Skin of body (tissue), 2 donors: ENCODE data around the gene SLC17A5. TPM values are rescaled to one million over a fixed set of nuclear protein-coding genes. Genes with fewer than 3 reads are reported as not detected.
A peak's percentile ranks its signal among the peaks of the same experiment; 100 is the strongest.
"Not testable (repeated sequence)": the region's sequence is repeated elsewhere in the genome, so short reads cannot be mapped to it uniquely, and the experiment has no call there.

Experiments
- DNase-seq: peaks from one replicate; lab custom pipeline; 2025; lab: John Stamatoyannopoulos, UW
- total RNA-seq: library from RNA; depleted of rRNA; stranded (reverse); fragments of >200 nt; gene quantifications from one replicate; pipeline ENCODE4 v1.2.3, GENCODE V29; 2014

SLC17A5 gene
- total RNA-seq, 1 donor from 2014 or later, result 24.3 TPM

DNA sequence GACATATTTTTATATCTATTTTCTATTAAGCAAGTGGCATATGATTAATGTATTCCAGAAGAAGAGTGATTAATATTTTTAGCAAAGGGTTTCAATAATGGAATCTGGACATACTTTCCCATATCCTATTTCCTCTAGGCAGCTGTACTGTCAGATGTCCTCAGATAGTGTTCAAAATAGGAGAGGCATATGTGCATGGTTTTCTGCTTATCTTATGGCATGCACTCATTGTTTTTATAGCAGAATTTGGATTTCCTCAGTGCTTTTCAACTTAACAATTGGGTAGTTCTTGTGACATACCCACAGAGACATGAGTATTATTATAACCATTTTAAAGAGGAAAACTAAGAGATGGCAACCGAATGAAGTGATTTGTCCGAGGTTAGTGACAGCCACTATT is 12.6 kb upstream of the SLC17A5 start:
- no peak for DNase-seq

DNA sequence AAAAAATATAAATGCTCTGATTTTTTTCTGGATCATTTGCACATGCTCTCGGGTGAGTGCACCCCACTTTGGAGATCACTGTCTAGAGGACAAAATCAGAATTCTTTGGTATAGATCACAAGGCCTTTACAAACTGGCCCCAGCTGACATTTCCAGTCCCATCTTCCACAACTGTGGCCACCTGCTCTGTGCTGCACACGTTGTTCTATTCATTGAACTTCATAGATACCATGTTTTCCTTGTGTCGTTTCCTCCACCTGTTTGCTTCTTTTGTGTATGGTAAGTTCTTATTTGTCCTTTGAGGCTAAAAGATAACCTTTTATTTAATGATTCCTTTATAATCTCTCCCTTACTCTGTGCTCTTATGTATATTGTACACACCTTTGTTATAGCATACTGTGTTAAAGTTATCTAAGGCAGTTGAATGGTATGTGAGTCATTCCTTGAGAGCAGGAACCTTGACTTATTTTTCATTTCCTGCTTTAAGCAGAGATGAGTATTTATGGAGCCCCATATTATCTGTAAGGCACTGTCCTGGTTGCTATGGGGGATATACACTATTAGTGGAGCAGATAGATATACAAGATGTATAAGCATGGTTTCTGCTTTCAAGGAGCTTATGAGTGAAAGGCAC is 12.0 kb upstream of the SLC17A5 start:
- DNase-seq, result no peak

DNA sequence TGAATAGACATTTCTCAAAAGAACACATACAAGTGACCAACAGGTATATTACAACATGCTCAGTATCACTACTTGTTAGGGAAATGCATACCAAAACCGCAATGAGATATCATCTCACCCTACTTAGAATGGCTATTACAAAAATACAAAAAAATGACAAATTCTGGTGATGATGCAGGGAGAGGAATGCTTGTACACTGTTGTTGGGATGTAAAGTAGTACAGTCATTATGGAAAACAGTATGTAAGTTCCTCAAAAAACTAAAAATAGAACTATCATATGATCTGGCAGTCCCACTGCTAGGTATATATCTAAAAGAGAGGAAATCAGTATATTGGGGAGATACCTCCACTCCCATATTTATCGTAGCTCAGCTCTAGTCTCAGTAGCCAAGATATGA is 10.9 kb upstream of the SLC17A5 start:
- no peak for DNase-seq

DNA sequence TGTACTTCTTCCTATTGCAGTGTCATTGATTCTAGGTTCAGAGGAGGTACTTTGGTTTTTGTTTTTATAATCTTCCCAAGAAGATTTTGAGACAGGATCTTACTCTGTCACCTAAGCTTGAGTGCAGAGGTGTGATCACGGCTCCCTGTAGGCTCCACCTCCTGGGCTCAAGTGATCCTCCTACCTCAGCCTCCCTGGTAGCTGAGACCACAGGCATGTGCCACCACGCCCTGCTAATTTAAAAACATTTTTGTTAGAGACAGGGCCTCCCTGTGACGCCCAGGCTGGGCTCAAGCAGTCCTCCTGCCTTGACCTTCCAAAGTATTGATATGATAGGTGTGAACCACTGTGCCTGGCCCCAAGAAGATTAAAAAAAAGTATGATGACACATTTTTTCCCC is 3.4 kb upstream of the SLC17A5 start:
- no peak for DNase-seq

DNA sequence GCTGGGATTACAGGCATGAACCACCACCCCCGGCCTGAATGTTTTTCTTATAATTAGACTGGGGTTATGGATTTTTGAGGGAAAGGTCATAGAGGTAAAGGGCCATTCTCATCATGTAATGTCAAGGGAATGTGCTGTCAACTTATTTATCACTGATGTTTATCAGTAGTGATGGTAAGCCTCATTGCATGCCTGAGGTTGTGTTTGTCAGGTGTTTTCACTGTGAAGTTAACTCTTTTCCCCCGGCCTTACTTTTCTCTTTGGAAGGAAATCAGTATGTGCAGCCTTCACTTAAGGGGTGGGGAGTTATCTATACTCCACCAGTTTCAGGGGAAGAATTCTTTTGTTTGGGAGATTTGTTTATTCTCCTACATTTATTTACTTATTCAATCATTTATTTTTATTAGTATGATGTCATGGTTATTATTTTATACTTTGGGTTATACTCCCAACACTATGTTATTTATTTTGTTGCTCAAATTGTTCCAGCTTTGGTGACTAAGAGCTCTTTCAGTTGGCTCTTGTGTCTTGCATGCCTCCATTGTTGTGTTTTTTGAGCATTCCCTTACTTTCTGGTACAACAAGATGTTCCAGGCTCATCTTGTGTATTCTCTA is 2.8 kb upstream of the SLC17A5 start:
- DNase-seq, result no peak

DNA sequence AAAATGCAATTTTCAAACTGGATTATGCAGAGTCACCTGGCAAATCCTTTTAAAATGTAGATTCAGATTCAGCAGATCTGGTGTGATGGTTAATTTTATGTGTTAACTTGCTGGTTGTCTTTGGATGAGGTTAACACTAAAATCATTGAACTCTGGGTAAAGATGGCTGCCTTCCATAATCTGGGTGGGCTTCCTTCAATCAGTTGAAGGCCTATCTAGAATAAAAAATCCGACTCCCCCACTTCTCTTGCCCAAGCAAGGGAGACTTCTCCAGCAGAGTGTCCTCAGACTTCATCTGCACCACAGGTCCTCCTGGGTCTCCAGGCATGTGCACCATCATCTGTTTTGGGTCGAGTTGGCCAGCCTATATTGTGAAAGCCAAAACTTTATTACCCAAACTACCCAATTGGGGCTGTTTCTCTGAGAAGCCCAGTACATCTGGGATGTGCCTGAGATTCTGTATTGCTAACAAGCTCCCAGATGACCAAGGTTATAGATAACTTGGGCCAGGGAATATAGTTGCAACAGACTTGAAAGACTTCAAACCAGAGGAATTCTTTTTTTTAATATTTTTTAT is 1.6 kb upstream of the SLC17A5 start:
- no peak for DNase-seq

DNA sequence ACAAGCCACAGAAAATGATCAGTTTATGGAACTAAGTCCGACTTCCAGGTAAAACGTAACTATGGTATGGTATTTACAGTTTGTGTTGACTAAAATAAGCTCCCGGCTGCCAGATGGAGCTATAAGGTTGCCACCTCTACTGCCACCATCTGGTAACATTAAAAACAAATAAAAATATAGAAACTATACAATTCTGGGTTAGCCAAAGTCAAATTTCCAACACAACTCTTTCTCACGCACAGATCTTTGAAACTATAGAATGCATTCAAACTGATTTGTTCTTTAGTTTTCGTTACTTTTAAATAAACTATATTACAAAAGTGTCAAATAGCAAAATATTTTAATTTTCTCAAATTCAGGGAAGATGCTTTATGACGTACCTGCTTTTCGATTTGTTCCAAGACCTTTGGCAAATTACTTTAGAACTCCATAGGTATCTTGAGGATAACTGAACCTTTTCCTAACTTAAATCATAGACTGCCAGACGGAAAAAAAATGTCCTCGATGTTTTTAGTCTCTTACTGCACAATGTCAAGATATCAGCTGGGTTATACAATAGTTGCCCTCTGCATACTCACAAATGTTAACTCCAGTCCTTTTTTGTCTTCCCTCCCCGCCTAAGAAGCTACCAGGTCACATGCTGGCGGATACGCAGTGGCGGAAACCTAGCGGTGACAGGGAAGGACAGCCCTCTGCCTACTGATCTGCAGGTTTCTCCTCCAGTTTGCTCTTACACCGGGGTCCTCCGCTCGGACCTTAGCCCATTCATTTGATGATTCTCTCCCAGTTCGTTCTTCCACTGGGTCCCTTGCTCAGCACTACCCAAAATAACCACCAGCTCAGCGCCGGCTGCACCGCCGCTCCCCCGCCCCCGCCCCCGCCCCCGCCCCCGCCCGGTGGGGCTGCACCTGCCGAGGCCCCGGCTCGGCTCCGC is 888 bp downstream of the SLC17A5 start:
- peak; percentile 76 for DNase-seq

DNA sequence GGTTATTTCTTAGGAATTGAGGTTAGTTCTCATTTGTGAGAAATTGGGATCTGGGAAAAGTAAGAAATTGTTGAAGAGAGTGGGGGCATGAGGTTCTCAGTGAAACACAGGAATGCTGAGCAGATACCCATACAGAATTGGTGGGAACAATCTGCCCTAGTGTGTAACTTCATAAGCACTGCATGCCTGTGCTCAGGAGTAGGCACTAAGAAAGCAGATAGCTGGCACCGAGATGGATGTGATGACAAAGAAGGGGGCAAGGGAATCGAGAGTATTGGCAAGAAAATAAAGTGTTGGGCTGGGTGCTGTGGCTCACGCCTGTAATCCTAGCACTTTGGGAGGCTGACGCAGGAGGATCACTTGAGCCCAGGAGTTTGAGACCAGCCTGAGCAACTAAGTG is 4.0 kb downstream of the SLC17A5 start:
- no peak for DNase-seq

DNA sequence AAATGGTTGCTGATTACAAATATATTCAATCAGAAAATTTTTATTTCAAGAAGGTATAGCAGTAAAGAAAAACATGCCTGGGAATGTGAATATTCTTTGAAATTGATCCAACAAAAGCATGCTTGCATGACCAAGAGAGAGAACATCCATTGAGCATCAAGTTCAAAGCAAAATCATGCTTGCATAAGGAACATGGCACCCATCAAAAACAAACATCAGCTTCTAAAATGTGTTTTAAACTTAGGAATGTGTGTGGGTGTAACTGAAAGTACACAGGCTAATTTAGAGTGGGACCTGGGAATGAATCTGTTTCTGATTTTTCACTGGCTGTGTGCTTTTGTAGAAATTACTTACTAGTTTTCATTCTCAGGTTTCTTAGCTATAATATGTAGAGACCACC is 5.6 kb downstream of the SLC17A5 start:
- no peak for DNase-seq

DNA sequence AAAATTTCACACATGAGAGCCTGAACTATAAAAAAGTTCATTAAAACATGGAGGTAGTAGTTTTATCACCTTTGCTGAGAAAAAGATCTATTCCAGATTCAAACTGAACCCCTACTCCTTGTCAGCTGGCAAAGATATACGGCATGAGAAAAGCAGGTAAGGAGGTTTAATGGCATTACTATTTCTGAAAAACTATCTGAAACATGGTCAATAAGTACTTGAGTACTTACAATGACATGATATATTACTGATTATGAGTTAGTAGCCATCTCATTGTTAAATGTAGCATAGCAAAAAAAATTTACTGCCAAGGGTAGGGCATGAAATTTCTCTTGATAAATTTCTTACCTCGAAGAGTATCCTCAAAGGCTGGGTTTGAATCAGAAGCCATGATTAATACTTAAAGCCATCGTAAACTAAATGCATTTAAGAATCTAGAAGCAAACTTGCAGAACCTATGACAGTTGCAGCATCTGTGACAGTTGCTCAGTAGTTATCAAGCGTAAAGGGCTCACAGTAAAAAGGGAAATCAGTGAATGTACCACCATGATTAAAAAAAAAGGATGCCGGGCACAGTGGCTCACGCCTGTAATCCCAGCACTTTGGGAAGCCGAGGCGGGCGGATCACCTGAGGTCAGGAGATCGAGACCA is 8.7 kb downstream of the SLC17A5 start:
- no peak for DNase-seq

DNA sequence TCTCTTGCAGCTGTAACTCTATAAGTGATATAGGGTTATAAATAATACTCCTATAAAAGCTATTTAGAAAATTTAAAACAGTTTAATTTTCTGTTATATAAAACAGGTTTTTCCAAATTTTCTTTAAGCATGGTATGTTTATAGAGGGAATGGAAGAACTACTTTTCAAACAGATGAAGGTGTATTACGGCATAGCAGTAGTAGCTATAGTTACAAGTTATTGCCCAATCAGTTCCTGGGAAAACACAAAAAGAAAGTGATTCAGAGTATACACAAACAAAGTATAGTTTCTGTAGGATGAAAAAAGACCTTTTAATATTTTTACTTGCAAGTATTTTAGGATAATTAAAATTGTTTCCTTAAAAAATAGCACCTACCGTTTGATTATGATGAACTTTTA is 9.8 kb downstream of the SLC17A5 start:
- DNase-seq, result no peak

DNA sequence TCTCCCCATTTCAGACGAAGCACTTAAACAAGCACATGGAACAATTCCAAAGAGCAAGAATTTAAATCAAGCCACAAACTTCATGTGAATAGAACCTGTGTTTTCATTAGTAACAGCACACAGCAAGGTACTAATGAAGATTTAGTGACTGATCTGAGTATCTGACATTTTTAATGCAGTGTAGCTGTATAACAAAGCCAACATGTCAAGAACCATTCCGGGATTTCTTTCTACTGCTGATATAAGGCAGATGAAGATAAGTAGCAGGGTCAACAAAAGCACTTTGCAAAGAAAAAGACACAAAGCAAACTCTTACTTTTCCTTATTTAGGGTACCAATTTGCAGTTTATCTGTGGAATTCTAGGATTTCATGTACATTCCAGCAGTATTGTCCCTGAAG is 11.3 kb downstream of the SLC17A5 start:
- DNase-seq, result no peak

DNA sequence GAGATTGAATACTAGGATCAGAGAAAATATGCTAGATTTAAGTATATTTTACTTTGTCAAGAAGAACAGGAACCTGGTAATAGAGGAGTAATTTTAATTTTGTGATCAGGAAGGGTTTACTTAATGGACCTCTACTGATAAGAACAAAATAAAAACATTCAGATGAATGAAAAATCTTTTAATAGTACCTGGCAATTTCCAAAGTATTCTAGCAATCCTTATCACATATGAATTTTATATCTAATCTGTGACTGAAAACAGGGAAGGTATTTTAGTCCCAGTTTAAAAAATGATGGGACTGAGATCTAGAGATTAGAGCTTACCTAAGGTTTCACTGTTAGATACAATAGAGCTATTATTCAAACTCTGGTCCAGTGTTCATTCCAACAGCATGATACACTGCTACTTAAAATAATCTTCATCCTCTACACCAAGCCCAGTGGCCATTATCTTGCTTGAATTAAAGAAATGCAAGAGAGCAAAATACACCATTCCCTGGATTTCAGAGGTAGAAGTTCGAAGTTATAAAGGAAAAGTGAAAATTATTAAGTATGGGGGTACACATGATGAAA is 13.5 kb downstream of the SLC17A5 start:
- no peak for DNase-seq

DNA sequence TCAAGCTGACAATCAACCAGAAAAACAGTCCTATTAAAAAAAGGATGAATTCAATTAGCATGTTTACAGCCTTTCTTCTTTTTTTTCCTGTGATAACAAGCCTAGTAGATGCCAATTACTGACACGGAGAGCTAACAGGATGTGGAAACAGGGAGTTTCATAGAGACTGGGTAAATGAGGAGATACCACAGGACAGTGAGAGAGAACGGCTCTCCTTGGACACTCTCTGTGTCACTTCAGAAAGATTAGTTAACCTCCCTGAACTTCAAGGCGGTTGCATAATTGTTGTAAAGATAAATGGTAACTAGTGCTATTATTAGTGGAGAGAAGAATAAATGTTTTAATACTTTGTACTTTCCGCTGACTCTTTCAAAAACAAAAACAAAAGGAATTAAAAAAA is 14.8 kb downstream of the SLC17A5 start:
- no peak for DNase-seq

DNA sequence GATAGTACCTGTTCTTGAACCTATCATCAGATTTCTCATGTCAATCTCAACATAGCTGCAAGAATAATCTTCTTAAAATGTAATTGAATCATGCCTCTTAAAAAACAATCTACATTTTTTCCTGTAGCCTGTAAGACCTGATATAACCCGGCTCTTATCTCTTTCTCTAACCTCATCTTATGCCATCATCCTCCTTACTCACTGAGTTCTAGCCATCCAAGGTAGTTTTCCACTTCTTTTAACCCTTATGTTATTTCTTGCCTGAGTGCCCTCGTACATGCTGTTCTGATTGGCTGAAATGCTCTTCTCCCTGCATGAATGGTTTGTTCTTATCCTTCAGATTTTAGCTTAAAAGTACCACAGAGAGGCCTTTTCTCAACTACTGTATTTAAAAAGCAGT is 16.4 kb downstream of the SLC17A5 start:
- no peak for DNase-seq

DNA sequence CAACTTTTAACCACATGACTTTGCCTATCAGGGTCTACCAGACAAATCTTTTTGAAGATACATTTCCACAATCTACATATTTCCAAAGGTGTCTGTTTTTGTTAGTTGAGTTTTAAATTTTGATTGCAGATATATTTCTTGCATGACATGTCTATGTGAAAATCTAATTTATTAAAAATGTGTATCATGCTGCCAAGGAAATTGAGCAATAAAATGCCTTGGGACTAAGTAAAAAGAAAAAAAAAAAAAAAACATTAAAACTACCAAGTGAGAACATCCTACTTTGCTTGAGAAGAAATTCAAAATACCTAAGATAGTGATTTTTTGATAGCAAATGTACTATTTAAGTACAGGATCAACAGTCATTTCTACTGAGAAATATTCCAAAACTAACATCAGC is 17.7 kb downstream of the SLC17A5 start:
- no peak for DNase-seq

DNA sequence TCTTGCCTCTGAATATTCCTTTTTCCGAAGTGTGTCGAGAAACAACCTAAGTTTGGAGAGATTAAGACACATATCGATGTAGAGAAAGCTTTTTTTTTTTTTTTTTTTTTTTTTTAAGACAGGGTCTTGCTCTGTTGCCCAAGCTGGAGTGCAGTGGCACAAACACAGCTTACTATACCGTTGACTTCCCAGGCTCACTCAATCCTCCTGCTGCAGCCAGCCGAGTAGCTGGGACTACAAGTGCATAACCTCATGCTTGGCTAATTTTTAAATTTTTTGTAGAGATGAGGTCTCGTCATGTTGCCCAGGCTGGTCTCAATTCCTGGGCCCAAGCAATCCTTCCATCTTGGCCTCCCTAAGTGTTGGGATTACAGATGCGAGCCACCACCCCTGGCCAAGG is 21.4 kb downstream of the SLC17A5 start:
- DNase-seq, result no peak

DNA sequence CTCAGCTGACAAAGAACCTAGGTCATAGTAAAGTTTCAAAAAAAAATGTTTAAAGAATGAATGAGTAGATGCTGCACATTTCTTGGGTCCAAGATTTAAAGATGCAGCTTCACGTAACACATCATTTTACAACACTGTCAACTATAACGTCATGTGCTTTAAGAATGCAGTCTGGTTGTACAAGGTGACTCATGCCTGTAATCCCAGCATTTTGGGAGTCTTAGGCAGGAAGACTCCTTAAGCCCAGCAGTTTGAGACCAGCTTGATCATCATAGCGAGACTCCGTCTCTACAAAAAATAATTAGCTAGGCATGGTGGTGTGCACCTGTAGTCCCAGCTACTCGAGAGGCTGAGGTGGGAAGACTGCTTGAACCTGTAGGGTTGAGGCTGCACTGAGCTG is 21.9 kb downstream of the SLC17A5 start:
- DNase-seq, result no peak

DNA sequence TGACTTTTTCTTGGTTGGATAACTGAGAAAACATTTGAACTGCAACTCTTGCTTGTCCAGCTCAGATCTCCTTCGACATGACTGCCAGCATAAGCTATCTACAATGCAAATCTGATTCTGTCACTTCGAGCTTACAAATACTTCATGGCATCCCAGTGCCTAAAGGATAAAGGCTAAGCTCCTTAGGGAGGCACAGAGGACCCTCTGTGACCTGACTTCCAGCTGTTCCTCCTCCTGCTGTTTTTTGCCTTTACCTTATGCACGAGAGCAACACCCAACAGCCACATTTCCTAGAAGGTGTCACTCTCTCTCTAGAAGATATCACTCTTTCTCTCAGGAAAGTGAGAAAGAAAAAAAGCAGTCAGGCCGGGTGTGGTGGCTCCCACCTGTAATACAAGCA is 23.4 kb downstream of the SLC17A5 start:
- DNase-seq, result no peak

DNA sequence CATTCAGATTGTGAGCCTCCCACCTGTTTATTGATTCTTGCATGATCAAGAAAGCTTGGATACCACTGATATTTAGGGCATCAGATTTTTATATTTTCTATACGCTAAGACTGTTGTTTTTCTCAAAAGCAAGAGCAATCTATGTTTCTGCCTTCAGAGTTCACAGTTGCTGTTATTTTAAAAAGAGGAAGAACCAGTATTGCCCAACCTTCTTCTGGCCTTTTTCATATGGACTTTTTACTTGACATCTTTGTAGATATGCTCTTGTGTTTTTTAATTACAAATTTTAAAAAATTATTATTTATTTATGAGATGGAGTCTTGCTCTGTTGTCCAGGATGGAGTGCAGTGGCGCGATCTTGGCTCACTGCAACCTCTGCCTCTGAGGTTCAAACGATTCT is 28.9 kb downstream of the SLC17A5 start:
- DNase-seq, result no peak

DNA sequence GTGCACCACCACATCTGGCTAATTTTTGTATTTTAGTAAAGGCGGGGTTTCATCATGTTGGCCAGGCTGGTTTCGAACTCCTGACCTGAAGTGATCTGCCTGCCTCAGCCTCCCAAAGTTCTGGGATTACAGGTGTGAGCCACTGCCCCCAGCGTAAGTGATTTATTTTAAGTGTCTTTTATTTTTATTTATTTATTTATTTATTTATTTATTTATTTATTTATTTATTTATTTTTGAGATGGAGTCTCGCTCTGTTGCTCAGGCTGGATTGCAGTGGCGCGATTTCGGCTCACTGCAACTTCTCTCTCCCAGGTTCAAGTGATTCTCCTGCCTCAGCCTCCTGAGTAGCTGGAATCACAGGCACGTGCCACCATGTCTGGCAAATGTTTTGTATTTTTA is 30.3 kb downstream of the SLC17A5 start:
- not testable (repeated sequence) for DNase-seq
